Measurements from ENCODE around the gene CADM2.

DNA sequence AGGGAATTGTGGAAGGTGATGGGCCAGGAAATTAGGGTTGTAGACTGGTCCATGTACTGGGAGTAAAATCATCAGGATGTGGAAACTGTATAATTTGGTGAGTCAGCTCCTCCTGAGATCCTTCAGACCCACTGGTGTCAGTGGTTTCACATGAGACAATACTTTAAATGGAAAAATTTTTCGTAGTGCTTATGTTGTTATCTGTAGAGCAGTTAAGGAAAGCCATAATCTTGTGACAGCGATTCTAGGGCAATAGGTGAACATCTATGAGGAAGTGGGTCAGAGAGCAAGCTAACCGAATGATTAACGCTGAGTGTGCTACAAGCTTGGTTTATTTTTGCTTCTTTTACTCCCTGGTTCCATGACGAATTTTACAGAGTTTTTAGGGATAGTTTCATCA, 200.6 kb downstream of the CADM2 start:
- TF ChIP-seq, protein P1, sequence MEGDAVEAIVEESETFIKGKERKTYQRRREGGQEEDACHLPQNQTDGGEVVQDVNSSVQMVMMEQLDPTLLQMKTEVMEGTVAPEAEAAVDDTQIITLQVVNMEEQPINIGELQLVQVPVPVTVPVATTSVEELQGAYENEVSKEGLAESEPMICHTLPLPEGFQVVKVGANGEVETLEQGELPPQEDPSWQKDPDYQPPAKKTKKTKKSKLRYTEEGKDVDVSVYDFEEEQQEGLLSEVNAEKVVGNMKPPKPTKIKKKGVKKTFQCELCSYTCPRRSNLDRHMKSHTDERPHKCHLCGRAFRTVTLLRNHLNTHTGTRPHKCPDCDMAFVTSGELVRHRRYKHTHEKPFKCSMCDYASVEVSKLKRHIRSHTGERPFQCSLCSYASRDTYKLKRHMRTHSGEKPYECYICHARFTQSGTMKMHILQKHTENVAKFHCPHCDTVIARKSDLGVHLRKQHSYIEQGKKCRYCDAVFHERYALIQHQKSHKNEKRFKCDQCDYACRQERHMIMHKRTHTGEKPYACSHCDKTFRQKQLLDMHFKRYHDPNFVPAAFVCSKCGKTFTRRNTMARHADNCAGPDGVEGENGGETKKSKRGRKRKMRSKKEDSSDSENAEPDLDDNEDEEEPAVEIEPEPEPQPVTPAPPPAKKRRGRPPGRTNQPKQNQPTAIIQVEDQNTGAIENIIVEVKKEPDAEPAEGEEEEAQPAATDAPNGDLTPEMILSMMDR (IDR thresholded peaks at IDR 0.05 in 2 of 3, conservative IDR thresholded peaks at IDR 0.05 in 1 of 3; ENCODE audit: borderline replicate concordance in 1 of 3, insufficient read depth in 1 of 3, low read depth in 2 of 3, low read length in 2 of 3), result no peak
- TF ChIP-seq EZH2 (IDR thresholded peaks at IDR 0.05) (no peak), POLR2A (IDR thresholded peaks at IDR 0.05; ENCODE audit: borderline replicate concordance, extremely low read depth, insufficient read depth, insufficient read length) (no peak), JUND (IDR thresholded peaks at IDR 0.05) (no peak), FOSL1 (IDR thresholded peaks at IDR 0.05; ENCODE audit: low read depth) (no peak), ZNF274 (IDR thresholded peaks at IDR 0.05; ENCODE audit: low read depth, low read length) (no peak)
- TF ChIP-seq, protein P2, sequence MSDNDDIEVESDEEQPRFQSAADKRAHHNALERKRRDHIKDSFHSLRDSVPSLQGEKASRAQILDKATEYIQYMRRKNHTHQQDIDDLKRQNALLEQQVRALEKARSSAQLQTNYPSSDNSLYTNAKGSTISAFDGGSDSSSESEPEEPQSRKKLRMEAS (IDR thresholded peaks at IDR 0.05), result no peak
